Activated naive CD4-positive, alpha-beta T cell treated with anti-CD3 and anti-CD28 coated beads, Interleukin-2, amount 10 ng/mL, durations not matched to agents 5 hours and 36 hours (primary cell): Measurements from ENCODE around the gene CPT1B. TPM values are rescaled to one million over a fixed set of nuclear protein-coding genes. Genes with fewer than 3 reads are reported as not detected.

Experiments
- total RNA-seq, 2 experiments: library from RNA; stranded (reverse); gene quantifications; one replicate each; pipeline ENCODE4 v1.2.3, GENCODE V29; 2021

CPT1B gene
- total RNA-seq = 10 to 100 TPM; 54.9 to 59.9 TPM

DNA sequence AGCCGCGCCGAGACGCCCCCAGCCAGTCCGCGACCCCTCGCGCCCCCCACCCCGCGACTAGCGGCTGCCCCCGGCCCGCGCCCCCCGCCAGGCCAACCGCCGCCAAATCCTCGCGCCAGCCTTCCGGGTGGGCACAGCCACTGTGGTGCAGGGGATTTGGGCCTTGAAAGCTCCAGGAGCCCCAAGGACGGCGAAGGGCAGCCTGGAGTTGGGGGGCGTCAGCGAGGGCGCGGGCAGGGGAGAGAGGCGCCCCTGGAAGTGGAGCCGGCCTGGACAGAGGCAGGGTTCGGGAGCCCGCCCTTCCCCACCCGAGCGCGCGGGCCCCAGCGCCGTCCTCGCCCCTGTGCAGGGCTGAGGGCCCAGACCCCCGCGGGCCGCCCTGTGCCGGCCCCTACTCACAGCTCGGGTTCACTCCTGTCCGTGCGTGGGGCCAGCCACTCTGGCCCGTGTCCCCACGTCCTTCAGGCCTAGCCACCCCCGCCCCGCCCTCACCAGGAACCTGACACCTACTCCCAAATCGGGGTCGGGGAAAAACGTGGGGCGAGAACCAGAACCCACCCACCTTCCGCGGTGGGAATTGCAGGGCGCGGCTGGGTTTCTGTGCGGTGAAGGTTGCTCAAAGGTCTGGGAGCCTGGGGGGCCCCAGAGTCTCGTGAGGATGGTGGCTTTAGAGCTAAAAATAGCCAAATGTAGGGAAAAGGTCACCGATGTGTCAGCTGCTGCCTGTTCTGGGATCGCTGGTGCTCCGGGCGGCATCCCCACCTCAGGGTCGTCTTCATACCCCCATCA is at the start of gene CPT1B:
TSS of gene CPT1B (minus strand) at position 441 of the 789 bp plus-strand sequence. CDS start 512 bp downstream, outside the sequence.

DNA sequence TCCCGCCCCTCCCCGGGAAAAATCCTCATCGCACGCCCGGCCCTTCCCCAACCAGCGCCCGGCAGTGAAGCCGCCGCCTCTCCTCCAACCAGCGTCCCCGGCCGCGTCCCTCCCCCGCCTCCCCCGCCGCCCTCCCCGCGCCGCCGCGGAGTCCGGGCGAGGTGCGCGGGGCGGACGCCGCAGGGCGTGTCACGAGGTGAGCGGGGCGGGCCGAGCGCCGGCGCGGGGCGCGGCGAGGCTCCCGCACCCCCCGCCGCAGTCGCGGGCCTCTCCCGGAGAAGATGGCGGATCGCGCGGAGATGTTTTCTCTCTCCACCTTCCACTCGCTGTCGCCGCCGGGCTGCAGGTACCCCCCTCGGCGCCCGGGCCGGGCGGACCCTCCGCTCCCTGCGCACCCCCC is 22.3 kb upstream of the CPT1B start, which contains the start of gene MAPK8IP2:
TSS of gene MAPK8IP2 (plus strand) at position 256 of the 400 bp plus-strand sequence. CDS start at position 282, 26 bp downstream.

DNA sequence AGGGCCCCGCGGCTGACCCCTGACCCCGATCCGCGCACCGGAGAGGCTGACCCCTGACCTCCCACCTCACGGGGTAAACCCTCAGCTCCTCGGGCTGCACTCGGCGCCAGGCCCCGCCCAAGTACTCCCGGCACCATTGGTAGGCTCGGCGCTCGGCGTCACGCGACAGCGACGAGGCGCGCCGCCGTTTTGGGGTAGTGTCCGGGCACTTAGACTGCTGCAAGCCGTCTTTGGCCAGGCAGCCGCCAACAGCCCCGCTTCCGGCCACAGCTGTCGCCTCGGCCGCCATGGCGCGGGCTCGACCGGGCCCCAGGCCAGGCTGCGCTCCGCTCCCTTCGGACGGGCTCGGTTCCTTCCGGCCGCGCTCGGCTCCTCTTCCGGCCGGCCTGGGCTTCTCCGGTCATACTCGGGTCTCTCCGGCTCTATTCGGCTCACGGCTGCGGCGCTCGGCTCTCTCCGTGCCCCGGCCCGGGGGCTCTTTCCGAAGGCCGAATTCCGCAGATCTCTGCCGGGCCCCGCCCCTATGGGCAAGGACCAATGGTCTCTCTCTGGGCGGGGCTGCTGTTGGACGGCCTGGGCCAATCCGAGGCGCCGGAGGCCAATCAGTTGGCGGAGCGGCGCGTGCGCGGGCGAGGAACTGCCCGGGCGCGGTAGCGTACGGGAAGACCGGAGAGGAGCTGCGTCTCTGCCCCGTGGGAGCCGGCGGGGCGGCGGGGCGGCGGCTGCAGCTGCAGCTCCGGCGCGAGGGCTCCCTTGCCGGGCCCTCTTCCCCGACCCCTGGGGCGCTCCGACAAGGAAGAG is 4.5 kb upstream of the CPT1B start, which contains the start of gene CHKB:
TSS of gene CHKB (minus strand) at position 357 of the 801 bp plus-strand sequence. CDS start at position 289, 68 bp downstream.

DNA sequence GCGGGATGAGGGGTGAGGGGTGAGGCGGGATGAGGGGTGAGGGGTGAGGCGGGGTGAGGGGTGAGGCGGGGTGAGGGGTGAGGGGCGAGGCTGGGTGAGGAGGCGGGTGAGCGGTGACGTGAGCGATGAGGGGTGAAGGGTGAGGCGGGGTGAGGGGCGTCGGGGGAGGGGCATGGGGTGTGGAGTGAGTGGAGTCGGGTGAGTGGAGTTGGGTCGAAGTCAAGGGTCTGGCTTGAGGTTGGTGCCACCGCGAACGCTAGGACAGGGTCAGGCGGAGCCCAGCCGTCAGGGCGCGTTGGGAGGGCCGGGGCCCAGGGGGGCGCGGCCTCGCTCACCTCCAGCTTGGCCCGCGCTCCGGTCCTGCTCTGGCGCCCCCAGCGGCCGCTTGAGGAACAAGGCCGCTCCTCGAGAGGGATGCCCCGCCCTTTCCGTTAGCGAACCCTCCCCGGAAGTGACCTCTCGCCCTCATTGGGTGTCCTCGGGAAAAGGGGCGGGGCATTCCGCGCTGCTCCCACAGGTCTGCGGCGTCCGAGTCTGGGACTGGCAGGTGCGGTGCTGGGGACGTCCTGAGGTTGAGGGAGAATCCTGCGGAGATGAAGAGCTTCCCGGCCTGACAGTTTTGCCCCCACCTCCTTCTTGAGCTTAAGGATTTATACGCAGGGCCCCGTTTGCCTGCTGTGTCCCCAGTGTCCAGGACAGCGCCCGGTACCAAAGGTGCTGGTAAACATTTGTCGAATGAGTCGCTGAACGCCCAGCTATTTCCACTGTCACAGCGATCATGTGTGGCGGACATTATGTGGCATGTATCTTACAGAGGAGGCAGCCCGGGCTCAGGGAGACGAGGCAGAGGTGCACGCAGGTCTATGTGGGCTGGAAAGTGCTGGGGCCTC is 15.5 kb downstream of the CPT1B start, which contains the start of gene SYCE3:
TSS of gene SYCE3 (minus strand) at position 397 of the 890 bp plus-strand sequence. CDS start 6,514 bp downstream, outside the sequence.

DNA sequence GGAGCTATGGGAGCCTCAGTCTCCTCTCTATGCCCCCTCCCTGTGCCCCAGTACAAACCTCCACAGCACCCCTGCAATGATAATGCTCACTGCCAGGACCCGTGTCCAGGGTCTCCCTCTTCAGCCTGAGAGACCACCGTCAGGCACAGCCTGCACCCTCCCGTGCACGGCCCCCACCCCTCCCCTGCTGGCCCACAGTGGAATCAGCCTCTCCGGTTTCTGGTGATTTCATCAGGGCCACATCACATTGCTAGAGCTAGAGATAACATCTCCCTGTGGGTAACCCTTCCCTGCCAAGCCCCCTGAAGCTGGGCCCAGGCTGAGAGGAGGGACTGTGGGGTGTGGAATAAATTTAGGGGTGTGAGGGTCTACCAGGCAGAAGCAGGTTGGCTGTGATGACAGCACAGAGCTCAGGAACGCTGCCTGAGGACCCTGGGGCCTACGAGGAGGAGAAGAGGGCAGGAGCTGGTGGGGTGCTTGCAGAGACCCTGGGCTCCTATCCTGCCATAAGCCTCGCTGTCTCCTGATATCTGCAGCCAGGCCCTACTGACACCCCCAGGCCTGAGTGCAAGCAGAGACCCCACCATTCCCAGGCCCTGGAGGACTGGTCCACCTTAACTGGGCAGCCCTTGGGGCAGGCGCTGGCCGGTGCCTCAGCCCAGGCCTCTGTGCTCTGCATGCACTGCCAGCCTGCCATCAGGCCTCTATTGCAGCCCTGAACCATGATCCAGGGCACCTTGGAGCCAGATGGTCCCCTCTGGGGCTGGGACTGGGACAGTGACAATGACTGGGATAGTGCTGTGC is 32.5 kb downstream of the CPT1B start, which contains the start of gene KLHDC7B:
TSS of gene KLHDC7B (plus strand) at position 378 of the 804 bp plus-strand sequence. CDS start at position 723, 345 bp downstream.

DNA sequence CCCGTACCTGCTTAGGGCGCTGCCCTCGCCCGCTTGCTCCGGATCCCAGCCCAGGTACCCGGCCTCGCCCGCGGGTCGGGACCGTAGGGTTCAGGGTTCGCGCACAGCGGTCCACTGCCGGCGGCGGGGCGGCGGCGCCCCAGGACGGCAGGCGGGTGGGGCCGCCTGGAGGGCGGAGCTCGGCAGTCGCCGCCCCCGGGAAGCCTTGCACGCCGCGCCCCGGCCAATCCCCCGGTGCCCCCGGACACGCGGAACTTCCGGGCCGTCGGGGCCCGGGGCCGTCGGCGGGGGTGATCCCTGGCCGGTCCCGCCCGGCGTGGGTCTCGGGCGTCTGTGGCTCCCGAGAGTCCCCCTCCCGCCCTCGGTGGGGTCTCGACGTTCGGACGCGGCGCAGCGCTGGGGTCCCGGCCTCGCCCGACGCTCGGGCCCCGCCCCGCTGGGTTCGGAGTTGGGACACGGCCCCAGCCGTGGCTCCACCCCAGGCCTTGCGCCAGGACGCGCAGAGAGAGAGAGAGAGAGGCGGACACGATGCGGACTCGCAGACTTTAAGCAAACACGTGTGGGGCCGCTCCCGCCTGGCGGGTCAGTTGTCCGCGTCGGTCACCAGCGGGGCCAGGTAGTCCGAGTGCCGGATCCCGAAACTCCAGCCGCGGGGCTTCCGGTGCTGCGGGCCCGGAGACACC is 48.2 kb downstream of the CPT1B start, which contains the start of gene TYMP:
TSS of gene TYMP (minus strand) at position 116 of the 683 bp plus-strand sequence. CDS start 303 bp downstream, outside the sequence.

DNA sequence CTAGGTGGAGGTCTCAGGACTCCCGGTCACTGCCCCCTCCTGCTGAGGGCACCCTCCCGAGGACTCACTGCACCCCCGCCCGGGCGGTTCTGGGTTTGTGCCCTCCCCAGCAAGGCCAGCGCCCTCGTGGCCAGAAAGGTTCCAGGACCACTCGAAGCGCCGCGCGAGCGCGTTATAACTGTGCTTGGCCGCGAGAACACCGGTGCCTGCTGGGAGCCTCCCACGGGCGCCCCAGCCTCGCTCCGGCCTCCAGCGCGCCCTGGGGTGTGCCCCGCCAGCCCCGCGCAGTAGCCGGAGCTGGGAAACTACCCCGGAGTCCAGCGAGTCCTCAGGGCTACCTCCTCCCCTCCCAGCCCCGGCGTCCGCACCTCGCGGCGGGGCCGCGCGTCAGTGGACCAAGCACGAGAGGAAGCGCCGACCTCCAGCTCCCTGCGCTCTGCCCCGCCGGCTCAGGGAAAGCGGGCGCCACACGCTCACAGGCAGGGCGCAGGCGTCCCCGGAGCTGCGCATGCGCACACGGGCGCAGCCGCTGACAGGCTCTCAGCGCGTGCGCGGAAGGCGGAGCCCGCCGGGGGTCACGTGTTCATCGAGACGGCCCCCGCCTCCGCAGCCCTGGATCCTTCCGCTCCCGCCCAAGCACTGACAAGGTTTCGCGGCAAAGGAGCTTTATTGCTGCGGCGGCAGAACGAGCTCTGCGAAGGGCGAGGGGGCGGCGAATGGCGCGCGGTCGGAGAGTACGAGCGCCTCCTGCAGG is 52.9 kb downstream of the CPT1B start, which contains the start of gene SCO2:
TSS of gene SCO2 (minus strand) at position 495 of the 754 bp plus-strand sequence. CDS start 1,187 bp downstream, outside the sequence.

Other genes with a start within 250 kb of the CPT1B start
- gene PPP6R2, start 235.1 kb downstream of the CPT1B start, total RNA-seq = 10 to 100 TPM; 54.5 to 60.9 TPM
- gene SBF1, start 103.4 kb downstream of the CPT1B start, total RNA-seq = 100 to 1,000 TPM; 174 to 186 TPM
- gene ADM2, start 96.9 kb downstream of the CPT1B start, total RNA-seq = 1 to 10 TPM; 4.6 to 6.1 TPM
- gene MIOX, start 91.6 kb downstream of the CPT1B start, total RNA-seq = not detected
- 100 to 1,000 TPM; 106 to 107 TPM for gene LMF2, start 70.7 kb downstream of the CPT1B start, total RNA-seq
- gene NCAPH2, start 70.2 kb downstream of the CPT1B start, total RNA-seq = 10 to 100 TPM; 83.5 to 88.7 TPM
- gene SCO2, start 52.8 kb downstream of the CPT1B start, total RNA-seq = 10 to 100 TPM in 1 of 2 experiments, 1 to 10 TPM in 1; 3.8 to 11.7 TPM
- gene TYMP, start 48.4 kb downstream of the CPT1B start, total RNA-seq = 10 to 100 TPM; 39.2 to 41.7 TPM
- 1 to 10 TPM; 6.4 to 7.6 TPM for gene KLHDC7B, start 32.5 kb downstream of the CPT1B start, total RNA-seq
- not detected for gene SYCE3, start 15.5 kb downstream of the CPT1B start, total RNA-seq
- 100 to 1,000 TPM; 111 to 117 TPM for gene CHKB, start 4.4 kb upstream of the CPT1B start, total RNA-seq
- under 1 TPM; 0.12 to 0.28 TPM for gene MAPK8IP2, start 22.4 kb upstream of the CPT1B start, total RNA-seq
- gene ARSA, start 49.7 kb upstream of the CPT1B start, total RNA-seq = 10 to 100 TPM; 56.8 to 59.1 TPM
- not detected for gene SHANK3, start 94.4 kb upstream of the CPT1B start, total RNA-seq
- gene ACR, start 159.8 kb upstream of the CPT1B start, total RNA-seq = not detected
- 10 to 100 TPM; 25.8 to 28.2 TPM for gene RABL2B, start 205.2 kb upstream of the CPT1B start, total RNA-seq